HUDEP-2 (cell line): ENCODE measurements around the gene TAF1B.
A peak's percentile ranks its signal among the peaks of the same experiment; 100 is the strongest.
"Not testable (repeated sequence)": the region's sequence is repeated elsewhere in the genome, so short reads cannot be mapped to it uniquely, and the experiment has no call there.

ENCODE experiments used
- DNase-seq, 76 experiments: peaks; one replicate each; lab custom pipeline; 2025; ENCODE audit not compliant: unreplicated experiment in 76 of 76; lab: John Stamatoyannopoulos, UW

Gene TAF1B

DNA sequence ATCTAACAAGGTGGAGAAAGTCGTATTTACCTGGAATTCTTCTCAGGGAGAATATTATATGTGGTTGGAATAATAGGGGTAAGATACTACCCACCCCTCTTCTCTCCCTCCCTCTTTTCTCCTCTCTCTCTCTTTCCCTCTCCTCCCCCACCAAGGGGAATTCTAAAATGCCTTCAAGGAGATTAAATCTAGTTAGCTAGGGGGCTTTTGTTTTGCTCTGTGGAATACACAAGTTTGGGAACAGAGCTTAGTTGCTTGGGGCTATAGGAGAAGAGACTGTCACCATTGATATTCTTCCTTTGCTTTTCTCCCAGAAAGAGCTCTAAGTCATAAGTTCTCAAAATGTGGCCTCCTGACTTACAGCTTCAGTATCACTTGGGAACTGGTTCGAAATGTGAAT lies 34.5 kb downstream of the TAF1B start:
- no peak for DNase-seq

DNA sequence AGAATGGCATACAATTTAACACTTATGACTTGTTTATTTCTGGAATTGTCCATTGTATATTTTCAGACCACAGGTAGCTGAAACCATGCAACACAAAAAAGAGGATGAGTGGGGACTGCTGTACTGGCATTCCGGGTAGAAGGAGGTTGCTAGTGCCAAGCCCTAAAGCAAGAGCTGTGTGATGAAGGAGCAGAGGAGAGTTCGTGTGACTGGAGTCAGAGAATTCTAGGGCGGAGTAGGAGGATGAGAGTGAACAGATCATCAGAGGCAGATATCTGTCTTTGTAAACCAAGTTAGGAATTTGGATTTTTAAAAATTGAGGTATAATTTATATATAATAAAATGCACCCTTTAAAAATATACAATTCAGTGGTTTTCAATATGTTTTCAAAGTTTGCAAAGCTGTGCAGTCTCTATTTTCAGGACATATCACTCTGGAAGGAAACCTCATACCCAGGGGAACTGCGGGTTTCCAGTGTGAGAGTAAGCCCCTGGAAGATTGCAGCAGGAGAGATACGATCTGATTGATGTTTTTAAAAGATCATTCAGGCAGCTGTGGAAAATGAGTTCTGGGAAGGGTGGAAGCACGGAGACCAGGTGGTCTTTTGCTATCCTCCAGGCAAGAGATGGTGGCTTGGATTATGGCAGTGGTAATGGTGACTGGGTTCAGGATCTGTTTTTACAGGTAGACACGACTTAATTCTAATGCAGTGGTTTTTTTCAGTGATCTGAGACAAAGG lies 36.4 kb downstream of the TAF1B start:
- no peak for DNase-seq

DNA sequence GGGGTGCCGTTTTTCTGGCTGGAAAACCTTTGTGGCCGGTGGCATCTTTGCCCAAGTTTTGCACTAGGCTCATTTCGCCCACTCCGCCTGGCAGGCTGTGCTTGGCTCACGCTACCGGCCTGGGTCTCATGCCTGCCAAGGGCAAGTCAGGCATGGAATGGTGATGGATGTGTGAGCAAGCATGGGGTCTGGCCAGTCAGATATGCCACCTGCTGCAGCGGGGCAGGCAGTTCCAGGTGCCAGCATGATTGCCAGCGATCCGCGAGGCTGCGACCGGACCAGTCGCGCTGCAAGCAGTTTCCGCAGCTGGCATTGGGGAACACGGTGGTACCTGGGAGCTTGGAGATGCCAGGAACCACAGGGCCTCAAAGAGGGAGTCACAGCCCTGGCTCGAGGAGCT lies 40.6 kb downstream of the TAF1B start:
- no peak for DNase-seq

DNA sequence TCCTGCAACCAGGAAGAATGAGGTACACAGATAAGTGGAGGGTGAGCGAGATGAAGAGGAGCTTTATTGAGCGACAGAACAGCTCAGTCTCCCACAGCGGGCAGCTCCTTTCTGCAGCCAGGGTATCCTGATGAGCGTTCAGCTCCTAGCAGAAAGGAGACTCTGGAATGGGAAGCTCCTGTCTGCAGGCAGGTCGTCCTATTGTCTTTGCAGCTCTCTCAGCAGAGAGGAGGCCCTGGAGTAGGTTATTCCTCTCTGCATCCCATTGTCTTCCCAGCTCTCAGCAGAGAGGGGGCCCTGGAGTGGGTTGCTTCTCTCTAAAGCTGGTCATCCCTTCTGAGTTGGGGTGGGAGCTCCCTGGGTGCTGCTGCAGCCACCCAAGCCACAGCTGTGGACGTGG lies 41.2 kb downstream of the TAF1B start:
- no peak for DNase-seq

DNA sequence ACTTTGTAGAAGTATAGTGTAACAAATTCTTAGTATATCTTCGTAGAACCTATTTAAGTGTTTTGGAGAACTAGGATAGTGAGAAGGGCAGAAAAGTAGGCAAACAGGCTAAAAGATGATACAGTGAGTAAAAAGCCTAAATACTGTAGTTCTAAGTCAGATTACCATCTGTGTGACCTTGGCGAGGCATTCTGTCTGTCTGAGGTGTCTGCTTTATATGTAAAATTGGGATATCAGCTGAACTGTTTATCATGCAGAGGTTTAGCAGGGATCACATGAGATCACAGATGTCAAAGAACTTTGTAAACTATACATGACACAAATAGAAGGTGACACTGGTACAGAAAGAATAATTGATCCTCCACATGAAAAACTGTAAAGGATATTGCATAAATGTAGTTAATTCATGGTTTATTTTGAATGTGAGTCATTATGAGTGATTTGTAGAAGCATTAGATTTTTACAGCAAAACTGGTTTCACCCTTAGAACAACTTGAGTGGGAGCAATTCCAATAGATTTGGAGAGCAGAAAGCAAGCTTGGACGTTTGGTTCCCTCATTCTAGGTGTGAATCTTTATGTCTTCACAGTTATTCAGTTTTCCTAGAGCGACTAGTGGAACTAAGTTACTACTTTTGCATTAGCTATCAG lies 41.9 kb downstream of the TAF1B start:
- DNase-seq, result peak in 1 of 76 experiments; percentile 14

DNA sequence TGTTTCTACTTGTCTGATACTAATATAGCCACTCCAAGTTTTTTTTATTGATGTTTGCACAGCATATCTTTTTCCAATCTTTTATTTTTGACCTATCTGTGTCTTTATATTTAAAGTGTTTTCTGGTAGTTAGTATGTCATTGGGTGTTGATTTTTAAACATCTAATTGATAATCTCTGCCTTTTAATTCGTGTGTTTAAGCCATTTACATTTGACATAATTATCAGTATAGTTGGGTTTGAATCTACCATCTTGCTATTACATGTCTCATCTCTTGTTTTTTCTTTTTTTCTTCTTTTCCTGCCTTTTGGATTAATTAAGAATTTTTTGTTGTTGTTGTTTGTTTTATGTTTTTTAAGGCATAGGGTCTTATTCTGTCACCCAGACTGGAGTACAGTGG lies 44.2 kb downstream of the TAF1B start:
- DNase-seq, result no peak

DNA sequence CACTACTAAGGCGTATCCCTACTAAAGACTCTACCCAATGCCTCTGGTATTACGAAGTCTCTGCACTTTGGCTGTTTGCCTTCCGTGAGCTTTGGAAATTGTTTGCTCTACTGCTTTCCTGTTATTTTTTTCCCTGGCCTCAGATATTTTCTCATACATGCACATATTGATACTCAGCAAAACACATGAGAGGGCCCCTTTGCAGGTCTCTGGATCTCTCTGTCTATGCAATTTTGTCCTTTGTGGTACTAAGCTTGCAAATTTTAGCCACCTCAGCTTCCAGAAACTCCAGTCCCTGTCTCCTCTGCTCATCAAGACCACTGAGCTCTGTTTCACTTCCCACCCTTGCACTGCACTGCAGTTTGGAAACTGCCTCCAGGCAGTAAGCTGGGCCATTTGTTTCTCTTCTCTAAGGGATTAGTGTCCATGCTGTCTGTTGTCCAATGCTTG lies 46.6 kb downstream of the TAF1B start:
- DNase-seq, result no peak

DNA sequence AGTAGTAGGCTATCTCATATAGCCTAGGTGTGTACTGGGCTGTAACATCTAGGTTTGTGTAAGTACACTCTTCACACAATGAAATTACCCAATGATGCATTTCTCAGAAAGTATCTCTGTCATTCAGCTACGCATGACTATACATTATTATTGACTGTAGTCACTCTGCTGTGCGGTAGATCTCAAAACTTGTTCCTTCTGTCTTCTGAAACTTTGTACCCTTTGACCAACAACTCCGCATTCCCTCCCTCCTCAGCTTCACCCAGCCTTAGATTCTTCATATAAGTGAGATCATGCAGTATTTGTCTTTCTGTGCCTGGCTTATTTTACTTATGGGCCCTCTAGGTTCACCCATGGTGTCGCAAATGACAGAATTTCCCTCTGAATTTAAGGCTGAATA lies 49.0 kb downstream of the TAF1B start:
- no peak for DNase-seq

DNA sequence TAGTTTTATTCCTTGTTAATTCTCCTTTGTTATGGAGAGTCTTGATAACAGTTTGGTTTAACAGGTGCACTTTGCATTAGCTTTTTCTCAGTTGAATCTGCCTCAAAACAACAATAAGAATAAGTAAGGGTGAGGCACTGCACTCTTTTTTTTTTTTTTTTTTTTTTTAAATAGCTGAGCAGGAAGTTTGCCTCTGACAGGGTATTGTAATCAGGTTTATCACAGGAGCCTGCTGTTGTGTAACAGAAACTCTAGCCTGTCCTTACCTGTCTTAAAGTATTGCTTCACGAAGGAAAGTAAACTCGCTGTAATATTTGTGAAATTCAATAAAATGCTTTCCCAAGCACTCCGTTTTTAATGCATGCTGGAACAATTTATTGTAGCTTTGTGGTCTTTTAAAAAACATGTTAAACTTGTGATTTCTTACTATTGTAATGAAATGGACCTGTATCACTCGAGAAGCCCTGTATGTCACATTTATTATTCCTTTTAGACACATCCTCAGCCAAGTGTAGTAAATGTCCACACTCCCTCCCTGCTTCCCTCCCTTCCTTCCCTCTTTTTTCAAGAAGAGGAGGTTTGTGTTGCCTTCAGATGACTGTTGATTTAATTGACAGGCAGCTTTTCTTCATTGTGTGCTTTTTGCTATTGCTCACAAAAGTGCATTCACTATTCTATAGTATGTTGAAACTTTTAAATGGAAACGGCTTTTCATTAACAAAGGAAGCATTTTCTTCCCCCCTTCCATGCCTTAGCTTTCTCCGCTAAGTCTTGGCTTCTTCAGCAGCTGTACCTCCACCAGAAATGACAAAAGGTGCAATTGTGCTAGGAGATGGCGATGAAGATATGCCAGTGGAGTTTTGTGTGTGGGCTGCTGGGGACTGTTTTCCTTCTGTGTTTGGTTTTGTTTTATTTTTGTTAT lies 52.7 kb downstream of the TAF1B start:
- no peak for DNase-seq

DNA sequence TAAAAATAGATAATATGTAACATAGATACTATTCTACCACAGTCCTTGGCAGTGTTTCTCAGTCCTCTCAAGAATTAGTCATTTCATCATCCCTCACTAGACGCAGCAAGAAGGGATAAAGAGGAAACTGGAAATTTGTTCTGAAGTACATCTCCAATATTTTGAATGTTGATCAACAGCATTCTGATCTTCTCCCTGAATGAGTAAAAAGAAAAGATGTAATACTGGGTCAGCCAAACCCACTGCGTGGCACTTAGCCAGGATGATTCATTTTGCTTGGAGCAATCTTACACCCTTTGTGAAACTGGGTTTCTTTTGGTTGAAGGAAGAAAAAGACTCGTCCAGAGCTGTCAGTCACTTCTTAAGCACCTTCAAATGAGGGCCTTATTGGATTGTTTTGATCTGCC lies 54.1 kb downstream of the TAF1B start:
- DNase-seq, result peak in 62 of 76 experiments; percentile 4 to 71 (median 48)

DNA sequence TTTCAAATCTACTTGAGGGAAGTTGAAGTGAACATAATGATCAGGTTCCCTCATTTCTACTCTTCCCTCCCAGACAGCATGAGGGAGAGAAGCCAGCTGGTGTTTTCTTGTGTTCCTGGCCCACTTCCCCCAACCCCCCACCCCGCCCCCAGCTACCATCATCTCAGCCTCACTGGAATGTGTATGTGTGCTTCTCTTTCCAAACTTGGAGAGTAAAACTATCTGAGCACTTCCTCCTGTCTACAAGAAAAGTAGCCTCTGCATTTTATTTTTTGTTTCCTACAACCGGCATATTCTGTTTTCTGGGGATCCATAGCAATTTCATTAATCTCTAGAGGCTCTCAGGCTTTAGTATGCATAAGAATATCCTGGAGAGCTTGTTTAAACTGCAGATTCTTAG lies 54.6 kb downstream of the TAF1B start:
- no peak for DNase-seq

DNA sequence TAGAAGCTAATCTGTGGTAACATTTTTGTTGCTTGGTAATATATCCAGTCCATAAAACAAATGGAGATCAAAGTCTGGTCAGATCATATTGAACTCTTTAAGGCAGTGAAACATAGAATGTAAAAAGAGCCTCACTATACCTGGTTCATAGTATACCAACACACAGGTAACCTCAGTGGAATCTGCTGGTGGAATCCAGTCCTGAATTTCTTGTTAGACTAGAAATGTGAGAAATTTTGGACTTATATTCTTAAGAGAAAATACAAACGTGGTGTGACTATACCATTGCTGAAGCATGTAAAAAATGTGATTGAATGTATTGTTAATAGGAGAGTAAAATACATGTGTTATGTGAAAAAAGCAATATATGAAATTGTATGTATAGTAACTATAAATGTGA lies 62.1 kb downstream of the TAF1B start:
- no peak for DNase-seq

DNA sequence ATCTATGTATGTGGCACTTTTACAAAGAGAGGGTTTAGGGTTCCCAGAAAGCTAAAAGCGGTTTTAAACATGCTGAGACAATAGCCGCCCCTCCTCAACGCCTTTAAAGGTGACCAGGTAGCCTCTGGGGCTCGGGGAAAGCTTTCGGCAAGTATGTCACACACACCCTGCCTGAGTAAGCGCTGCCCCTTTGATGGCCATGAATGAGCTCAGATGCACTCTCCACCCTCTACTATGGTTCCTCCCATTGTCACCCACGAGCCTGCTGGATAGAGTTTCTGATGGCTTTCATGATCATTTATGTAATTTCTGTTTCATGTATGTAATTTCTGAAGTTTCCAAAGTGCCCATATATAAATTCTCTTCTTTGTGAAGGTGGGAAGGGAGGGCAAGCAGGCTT lies 64.1 kb downstream of the TAF1B start:
- DNase-seq, result no peak

DNA sequence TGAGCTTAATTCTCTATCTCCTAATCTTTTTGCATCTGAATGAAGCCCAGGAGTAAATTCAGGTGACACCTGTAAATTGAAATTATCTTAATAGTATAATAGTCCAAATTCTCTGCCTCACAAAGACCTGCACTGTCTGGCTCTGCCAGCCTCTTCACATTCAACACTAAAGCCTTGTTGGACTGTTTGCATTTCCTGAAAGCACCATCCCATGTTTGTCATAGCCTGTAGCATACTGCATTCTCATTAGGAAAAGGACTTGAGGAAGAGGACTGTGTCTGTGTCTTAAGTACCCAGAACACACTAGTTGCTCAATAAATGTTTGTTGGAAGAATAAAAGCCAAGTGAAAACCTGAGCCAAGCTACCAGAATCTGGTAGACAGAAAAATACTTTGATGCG lies 65.4 kb downstream of the TAF1B start:
- DNase-seq, result no peak

DNA sequence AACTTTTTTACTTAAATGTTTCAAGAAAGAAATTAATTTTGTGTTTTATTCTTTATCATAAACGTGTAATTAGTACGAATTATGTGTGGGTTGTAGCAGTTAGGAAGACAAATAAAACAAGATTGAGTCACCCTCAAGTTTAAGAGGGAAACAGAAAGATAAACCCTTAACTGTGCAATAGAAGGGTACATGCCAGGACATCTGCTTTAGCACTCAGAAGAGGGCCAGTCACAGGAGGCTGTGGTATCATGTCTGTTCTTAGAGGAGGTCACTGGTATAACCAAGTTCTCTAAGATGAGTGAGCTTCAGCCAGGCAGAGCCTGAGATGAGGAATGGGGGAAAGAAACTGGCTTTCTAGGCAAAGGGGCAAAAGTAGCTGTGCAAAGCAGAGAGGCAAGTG lies 65.8 kb downstream of the TAF1B start:
- peak in 5 of 76 experiments; percentile 2 to 22 (median 9) for DNase-seq

DNA sequence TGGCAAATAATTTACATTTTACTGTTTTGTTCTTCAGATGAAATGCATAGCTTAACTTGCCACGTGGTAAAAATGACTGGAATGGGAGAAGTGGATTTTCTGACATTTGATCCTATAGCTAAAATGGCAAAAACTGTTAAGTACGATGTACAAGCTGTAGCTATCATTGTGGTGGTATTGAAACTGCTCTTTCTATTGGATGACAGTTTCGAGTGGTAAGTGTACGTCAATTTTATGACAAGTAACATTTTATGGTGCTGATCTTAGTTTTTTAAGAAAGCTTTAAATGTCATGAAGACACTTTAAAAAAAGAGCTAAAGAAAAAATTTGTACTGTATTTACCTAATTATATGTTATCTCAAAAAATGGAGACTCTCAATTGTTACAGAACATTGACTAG lies 67.4 kb downstream of the TAF1B start:
- no peak for DNase-seq

DNA sequence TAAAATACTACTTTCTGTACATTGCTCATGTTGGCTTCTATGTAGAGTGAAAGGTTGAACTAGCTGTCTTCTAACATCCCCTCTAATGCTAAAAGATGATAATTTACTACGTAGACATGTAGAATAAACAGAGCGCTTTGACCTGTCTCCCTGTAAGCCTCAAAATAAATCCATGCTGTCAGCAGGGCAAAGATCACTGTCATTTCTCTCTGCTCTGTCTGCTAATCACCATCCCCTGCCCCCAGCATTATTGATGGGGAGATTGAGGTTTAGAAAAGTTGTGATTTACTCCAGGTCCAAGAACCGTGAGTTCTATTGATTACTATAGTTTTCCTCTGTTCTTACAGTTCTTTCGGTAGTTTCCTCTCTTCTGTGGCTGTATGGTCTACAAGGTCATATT lies 69.2 kb downstream of the TAF1B start:
- no peak for DNase-seq

DNA sequence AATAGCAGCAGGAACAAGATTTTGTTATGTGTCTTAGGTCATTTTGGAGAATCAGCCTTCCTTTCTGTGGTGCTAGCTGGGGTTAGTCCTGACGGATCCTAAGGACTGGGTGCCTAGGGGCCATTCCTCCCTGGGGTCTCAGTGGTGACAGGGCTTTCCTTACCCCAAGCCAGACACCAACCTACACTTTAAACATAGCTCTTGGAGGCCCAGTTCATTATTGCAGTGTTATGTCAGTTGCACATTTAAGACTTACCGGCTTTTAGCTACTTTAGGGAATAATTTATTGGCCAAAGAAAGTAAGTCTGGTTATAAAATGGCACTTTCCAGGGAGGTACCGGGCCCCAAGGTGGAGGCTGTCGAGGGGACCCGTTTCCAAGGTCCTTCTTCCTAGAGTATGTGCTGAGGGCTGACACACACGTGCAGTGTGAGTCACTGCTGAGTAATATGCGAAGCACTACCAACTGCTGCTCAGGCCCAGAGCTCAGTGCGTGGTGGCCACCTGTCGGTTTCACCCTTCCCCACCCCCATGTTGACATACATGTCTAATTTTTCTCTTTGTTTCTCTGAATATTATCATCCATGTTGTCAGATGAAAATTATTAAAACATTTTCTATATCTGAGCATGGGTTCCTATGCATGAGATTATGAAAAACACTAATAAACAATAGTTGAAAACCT lies 71.3 kb downstream of the TAF1B start:
- DNase-seq, result peak in 42 of 76 experiments; percentile 4 to 76 (median 36)

DNA sequence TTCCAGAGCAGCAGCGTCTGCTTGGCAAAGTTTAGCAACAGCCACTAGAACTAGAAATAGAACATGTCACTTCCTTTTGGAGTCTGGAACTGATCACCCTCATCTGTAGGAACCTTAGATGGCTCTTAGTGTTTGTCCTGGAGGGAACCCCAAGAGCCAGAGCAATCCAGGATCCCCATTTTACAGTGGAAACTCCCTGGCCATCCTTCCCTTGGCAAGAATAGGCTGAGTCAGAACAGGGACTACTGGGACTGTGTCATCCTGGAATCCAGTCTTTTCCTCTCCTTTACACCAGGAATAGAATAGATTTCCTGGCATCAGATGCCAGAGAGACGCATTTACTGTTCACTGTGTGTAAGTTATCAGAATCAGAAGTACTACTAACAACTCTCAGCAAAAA lies 75.0 kb downstream of the TAF1B start:
- DNase-seq, result no peak

DNA sequence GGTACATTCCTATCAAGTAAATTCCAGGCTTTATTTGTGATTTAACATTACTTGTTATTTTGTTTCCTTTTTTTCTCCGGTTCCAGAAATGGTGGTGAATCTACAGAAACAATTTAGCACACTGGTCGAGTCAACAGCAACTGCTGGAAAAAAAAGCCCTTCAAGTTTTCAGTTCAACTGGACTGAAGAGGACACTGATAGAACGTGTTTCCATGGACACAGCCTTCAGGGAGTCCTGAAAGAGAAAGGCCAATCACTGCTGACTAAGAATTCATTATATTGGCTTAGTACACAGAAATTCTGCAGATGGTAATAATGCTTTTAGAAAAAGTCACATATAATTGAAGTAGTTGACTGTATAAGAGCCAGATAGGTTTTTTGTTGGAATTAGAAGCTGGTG lies 76.2 kb downstream of the TAF1B start:
- DNase-seq, result no peak

DNA sequence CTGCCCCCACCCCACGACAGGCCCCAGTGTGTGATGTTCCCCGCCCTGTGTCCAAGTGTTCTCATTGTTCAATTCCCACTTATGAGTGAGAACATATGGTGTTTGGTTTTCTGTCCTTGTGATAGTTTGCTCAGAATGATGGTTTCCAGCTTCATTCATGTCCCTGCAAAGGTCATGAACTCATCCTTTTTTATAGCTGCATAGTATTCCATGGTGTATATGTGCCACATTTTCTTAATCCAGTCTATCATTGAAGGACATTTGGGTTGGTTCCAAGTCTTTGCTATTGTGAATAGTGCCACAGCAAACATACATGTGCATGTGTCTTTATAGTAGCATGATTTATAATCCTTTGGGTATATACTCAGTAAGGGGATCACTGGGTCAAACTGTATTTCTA lies 83.7 kb downstream of the TAF1B start:
- not testable (repeated sequence) for DNase-seq
